ENCODE results near the gene BPIFB6.

DNA sequence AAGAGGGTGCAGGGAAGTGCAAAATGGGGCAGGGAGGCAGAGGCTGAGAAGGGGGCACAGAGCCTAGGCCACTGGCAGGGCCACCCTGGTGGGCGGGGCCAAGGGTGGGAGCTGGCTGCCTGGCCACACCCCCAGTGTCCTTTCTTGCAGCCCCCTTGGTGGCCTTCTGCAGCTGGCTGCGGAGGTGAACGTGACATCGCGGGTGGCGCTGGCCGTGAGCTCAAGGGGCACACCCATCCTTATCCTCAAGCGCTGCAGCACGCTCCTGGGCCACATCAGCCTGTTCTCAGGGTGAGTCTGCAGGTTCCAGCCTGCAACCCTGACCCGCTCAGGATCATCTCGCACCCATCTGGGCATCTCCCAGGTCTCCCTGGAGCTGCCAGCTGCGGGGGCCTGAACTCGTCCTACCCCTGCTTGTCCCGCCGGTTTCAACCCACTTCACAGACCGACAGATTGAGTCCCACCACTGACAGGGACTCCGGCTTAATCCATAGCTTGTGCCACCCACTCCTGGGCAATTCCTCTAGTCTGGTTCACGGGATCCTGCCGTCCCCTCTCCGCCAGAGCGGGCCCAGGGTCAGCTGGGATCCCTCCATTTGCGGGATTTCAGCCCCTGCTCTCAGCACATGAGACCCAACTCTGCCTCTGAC is 28.4 kb downstream of the BPIFB6 start:
- TF ChIP-seq, protein P1, sequence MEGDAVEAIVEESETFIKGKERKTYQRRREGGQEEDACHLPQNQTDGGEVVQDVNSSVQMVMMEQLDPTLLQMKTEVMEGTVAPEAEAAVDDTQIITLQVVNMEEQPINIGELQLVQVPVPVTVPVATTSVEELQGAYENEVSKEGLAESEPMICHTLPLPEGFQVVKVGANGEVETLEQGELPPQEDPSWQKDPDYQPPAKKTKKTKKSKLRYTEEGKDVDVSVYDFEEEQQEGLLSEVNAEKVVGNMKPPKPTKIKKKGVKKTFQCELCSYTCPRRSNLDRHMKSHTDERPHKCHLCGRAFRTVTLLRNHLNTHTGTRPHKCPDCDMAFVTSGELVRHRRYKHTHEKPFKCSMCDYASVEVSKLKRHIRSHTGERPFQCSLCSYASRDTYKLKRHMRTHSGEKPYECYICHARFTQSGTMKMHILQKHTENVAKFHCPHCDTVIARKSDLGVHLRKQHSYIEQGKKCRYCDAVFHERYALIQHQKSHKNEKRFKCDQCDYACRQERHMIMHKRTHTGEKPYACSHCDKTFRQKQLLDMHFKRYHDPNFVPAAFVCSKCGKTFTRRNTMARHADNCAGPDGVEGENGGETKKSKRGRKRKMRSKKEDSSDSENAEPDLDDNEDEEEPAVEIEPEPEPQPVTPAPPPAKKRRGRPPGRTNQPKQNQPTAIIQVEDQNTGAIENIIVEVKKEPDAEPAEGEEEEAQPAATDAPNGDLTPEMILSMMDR (conservative IDR thresholded peaks at IDR 0.05 in 1 of 2, IDR thresholded peaks at IDR 0.05 in 1 of 2; ENCODE audit: low read depth in 1 of 2, low read length in 2 of 2), result no peak
- no peak for TF ChIP-seq EZH2 (IDR thresholded peaks at IDR 0.05; ENCODE audit: low read length, missing control alignments)

Measured in fibroblast of lung (primary cell).